ENCODE data around the gene ENPP7. TPM values are rescaled to one million over a fixed set of nuclear protein-coding genes. Genes with fewer than 3 reads are reported as not detected.

ENPP7 gene
- total RNA-seq, 1 experiment from 2014 or later: not detected

- BruUV-seq (replicated peaks): no TSS peak
- H3K36me3 ChIP-seq (ENCODE audit: insufficient read depth, low read length, poor library complexity, severe bottlenecking): peaks cover 5% of the 10 kb centered on the region
- H3K27ac ChIP-seq (ENCODE audit: low read depth, low read length, poor library complexity, severe bottlenecking): no peak overlapping the region
- H3K9me3 ChIP-seq (ENCODE audit: low read depth, low read length, poor library complexity, severe bottlenecking): no peaks in the 10 kb centered on the region
- ChIA-PET CTCF (interaction anchor here (0.9 kb wide), 1 partner anchor 29 kb away, joined by 10 read pairs; no protein-coding TSS in a partner anchor), POLR2A (ENCODE audit: low non-redundant PET) (interaction anchor here (0.7 kb wide), 1 partner anchor 15 kb away, joined by 7 read pairs; no protein-coding TSS in a partner anchor)
- no peaks in the 10 kb centered on the region for H3K27me3 ChIP-seq (replicated peaks; ENCODE audit: insufficient read depth, low read depth, low read length, poor library complexity)
- DNase-seq (ENCODE audit: low spot score): no peak
- no peak overlapping the region for H3K4me3 ChIP-seq (ENCODE audit: low read depth, low read length, poor library complexity, severe bottlenecking)
- TF ChIP-seq EZH2 (IDR thresholded peaks at IDR 0.05; ENCODE audit: borderline replicate concordance, low read depth, low read length, poor library complexity, severe bottlenecking) (no peak), CTCF (conservative IDR thresholded peaks at IDR 0.05; ENCODE audit: low read depth, low read length) (no peak)
- intact Hi-C loops (cut with micrococcal nuclease; ENCODE audit: unreplicated experiment): no loop called here
- H3K4me1 ChIP-seq (ENCODE audit: insufficient read depth, low read length, poor library complexity, severe bottlenecking): peaks cover 17% of the 10 kb centered on the region
These were observed 43.8 kb downstream of the ENPP7 start for GRCh38 chr17:79774561-79774975.

GRCh38 chr17:79775632-79776031, 44.9 kb downstream of the ENPP7 start:
- Histone ChIP-seq H3K36me3 (ENCODE audit: insufficient read depth, low read length, poor library complexity, severe bottlenecking) (peaks cover 16% of the 10 kb centered on the region), H3K27ac (ENCODE audit: low read depth, low read length, poor library complexity, severe bottlenecking) (no peak overlapping the region), H3K9me3 (ENCODE audit: low read depth, low read length, poor library complexity, severe bottlenecking) (no peaks in the 10 kb centered on the region), H3K4me1 (ENCODE audit: insufficient read depth, low read length, poor library complexity, severe bottlenecking) (peaks cover 27% of the 10 kb centered on the region), H3K4me3 (ENCODE audit: low read depth, low read length, poor library complexity, severe bottlenecking) (no peak overlapping the region), H3K27me3 (replicated peaks; ENCODE audit: insufficient read depth, low read depth, low read length, poor library complexity) (no peaks in the 10 kb centered on the region)
- BruUV-seq (replicated peaks): no TSS peak
- DNase-seq (ENCODE audit: low spot score): no peak
- POLR2A ChIA-PET (ENCODE audit: low non-redundant PET): no interaction called here
- intact Hi-C loops (cut with micrococcal nuclease; ENCODE audit: unreplicated experiment): no loop called here
- TF ChIP-seq EZH2 (IDR thresholded peaks at IDR 0.05; ENCODE audit: borderline replicate concordance, low read depth, low read length, poor library complexity, severe bottlenecking) (no peak), CTCF (conservative IDR thresholded peaks at IDR 0.05; ENCODE audit: low read depth, low read length) (no peak)
- CTCF ChIA-PET: no interaction called here

- peaks cover 32% of the 10 kb centered on the region for H3K4me1 ChIP-seq (ENCODE audit: insufficient read depth, low read length, poor library complexity, severe bottlenecking)
- TF ChIP-seq CTCF (conservative IDR thresholded peaks at IDR 0.05; ENCODE audit: low read depth, low read length) (no peak), EZH2 (IDR thresholded peaks at IDR 0.05; ENCODE audit: borderline replicate concordance, low read depth, low read length, poor library complexity, severe bottlenecking) (no peak)
- DNase-seq (ENCODE audit: low spot score): no peak
- ChIA-PET POLR2A (ENCODE audit: low non-redundant PET) (no interaction called here), CTCF (interaction anchor here (1.3 kb wide), 1 partner anchor 31 kb away, joined by 3 read pairs; no protein-coding TSS in a partner anchor)
- peaks cover 23% of the 10 kb centered on the region for H3K36me3 ChIP-seq (ENCODE audit: insufficient read depth, low read length, poor library complexity, severe bottlenecking)
- no TSS peak for BruUV-seq (replicated peaks)
- intact Hi-C loops (cut with micrococcal nuclease; ENCODE audit: unreplicated experiment): no loop called here
- H3K4me3 ChIP-seq (ENCODE audit: low read depth, low read length, poor library complexity, severe bottlenecking): no peak overlapping the region
- no peaks in the 10 kb centered on the region for H3K27me3 ChIP-seq (replicated peaks; ENCODE audit: insufficient read depth, low read depth, low read length, poor library complexity)
- no peaks in the 10 kb centered on the region for H3K9me3 ChIP-seq (ENCODE audit: low read depth, low read length, poor library complexity, severe bottlenecking)
- no peak overlapping the region for H3K27ac ChIP-seq (ENCODE audit: low read depth, low read length, poor library complexity, severe bottlenecking)
These were observed 45.8 kb downstream of the ENPP7 start for GRCh38 chr17:79776376-79777119.
